NCI-H1436 treated with DMSO at 0.1 percent for 48 hours (cell line): Measurements from ENCODE around the gene N4BP2.

Experiments
- DNase-seq: peaks from one replicate; lab custom pipeline; 2025; lab: John Stamatoyannopoulos, UW

The N4BP2 gene

GRCh38 chr4:40192114-40193015, 135.7 kb downstream of the N4BP2 start:
- no peak for DNase-seq

GRCh38 chr4:40193016-40193571, 136.4 kb downstream of the N4BP2 start:
- no peak for DNase-seq

- DNase-seq = no peak
Observed at GRCh38 chr4:40193578-40193977, 136.9 kb downstream of the N4BP2 start.

- no peak for DNase-seq
Observed at GRCh38 chr4:40194602-40195161, 138.0 kb downstream of the N4BP2 start.

GRCh38 chr4:40195182-40196177, 138.8 kb downstream of the N4BP2 start:
- DNase-seq = no peak

- no peak for DNase-seq
Observed at GRCh38 chr4:40196272-40196671, 139.6 kb downstream of the N4BP2 start.

GRCh38 chr4:40196724-40197281, 140.2 kb downstream of the N4BP2 start, which contains the start of gene RHOH:
RHOH (plus strand) TSS chr4:40197031; CDS start chr4:40243387, 46,356 bp downstream.
- DNase-seq = no peak

- no peak for DNase-seq
Observed at GRCh38 chr4:40197879-40198689, 141.4 kb downstream of the N4BP2 start.

GRCh38 chr4:40199179-40199670, 142.6 kb downstream of the N4BP2 start:
- no peak for DNase-seq

GRCh38 chr4:40199999-40200874, 143.6 kb downstream of the N4BP2 start:
- DNase-seq = no peak

- no peak for DNase-seq
Observed at GRCh38 chr4:40200875-40201801, 144.5 kb downstream of the N4BP2 start.

- DNase-seq = no peak
Observed at GRCh38 chr4:40201898-40202297, 145.2 kb downstream of the N4BP2 start.

GRCh38 chr4:40202474-40202873, 145.8 kb downstream of the N4BP2 start:
- no peak for DNase-seq

GRCh38 chr4:40204507-40205258, 148.0 kb downstream of the N4BP2 start:
- DNase-seq = no peak

- DNase-seq = no peak
Observed at GRCh38 chr4:40205259-40206198, 148.9 kb downstream of the N4BP2 start.

GRCh38 chr4:40206426-40206825, 149.8 kb downstream of the N4BP2 start:
- no peak for DNase-seq
